Fibroblast of pulmonary artery (primary cell): Measurements from ENCODE around the gene SRPX.
A peak's percentile ranks its signal among the peaks of the same experiment; 100 is the strongest.

ENCODE experiments used
- DNase-seq: peaks from one replicate; pipeline ENCODE4 v3.0.0-alpha.2; 2010; ENCODE audit warnings: low read depth
- H3K4me3 ChIP-seq: replicated peaks from 2 replicates; pipeline ENCODE4 v1.5.1; 2011; ENCODE audit warnings: low read depth, mild to moderate bottlenecking, control low read depth, low read length, moderate library complexity
- TF ChIP-seq, protein P1 (sequence below): IDR thresholded peaks from 2 replicates; pipeline ENCODE4 v1.5.1; 2011; ENCODE audit warnings: mild to moderate bottlenecking, control low read depth, low read length, inconsistent platforms; ENCODE audit errors: missing control alignments

Gene SRPX, protein sequence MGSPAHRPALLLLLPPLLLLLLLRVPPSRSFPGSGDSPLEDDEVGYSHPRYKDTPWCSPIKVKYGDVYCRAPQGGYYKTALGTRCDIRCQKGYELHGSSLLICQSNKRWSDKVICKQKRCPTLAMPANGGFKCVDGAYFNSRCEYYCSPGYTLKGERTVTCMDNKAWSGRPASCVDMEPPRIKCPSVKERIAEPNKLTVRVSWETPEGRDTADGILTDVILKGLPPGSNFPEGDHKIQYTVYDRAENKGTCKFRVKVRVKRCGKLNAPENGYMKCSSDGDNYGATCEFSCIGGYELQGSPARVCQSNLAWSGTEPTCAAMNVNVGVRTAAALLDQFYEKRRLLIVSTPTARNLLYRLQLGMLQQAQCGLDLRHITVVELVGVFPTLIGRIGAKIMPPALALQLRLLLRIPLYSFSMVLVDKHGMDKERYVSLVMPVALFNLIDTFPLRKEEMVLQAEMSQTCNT

DNA sequence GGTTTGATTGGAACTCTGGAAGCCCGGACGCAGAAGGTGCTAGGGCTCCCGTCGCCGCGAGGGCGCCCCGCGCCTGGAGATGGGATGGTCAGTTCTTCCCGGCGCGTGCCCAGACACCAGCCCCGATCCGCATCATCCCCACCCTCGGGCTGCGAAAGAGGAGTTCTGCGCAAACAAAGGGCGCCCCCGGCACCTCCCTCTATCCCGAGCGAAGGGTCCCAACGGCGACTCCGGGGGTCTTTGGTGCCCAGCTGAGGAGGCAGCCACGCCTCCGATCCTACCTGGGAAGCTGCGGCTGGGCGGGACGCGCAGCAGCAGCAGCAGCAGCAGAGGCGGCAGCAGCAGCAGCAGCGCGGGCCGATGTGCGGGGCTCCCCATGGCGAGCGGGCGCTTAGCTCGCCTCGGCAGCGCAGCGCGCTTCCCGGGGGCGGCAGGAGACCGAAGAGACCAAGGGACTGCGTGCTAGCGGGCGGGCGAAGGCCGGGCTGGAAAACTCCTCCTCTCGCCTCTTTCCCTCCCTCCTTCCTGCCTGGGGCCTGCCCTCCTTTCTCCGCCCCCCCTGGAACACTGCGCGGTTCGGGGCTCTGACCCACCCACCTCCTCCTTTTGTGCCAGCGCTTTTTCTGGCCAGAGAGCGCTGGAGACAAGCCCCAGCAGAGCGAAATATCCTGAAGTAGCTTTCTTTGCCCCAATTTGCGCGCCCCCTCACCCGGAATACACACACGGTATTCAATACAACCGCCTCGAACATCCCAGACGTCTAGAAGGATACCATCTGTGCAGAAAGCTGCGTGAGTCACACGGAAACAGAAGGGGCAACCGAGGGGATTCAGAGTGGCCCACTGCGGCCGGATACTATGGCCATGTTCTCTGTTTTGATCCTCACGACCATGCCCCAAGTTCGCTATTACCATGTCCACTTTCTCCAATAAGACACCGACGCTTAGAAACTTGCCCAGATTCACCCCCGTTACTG lies at the start of gene SRPX:
Gene SRPX (minus strand): TSS at position 457 of the 976 bp plus-strand sequence. CDS start 79 bp downstream, at position 378.
- TF ChIP-seq, protein P1, sequence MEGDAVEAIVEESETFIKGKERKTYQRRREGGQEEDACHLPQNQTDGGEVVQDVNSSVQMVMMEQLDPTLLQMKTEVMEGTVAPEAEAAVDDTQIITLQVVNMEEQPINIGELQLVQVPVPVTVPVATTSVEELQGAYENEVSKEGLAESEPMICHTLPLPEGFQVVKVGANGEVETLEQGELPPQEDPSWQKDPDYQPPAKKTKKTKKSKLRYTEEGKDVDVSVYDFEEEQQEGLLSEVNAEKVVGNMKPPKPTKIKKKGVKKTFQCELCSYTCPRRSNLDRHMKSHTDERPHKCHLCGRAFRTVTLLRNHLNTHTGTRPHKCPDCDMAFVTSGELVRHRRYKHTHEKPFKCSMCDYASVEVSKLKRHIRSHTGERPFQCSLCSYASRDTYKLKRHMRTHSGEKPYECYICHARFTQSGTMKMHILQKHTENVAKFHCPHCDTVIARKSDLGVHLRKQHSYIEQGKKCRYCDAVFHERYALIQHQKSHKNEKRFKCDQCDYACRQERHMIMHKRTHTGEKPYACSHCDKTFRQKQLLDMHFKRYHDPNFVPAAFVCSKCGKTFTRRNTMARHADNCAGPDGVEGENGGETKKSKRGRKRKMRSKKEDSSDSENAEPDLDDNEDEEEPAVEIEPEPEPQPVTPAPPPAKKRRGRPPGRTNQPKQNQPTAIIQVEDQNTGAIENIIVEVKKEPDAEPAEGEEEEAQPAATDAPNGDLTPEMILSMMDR = no peak
- H3K4me3 ChIP-seq = peak within 1 kb of the TSS; percentile 85
- peak; percentile 77 for DNase-seq

DNA sequence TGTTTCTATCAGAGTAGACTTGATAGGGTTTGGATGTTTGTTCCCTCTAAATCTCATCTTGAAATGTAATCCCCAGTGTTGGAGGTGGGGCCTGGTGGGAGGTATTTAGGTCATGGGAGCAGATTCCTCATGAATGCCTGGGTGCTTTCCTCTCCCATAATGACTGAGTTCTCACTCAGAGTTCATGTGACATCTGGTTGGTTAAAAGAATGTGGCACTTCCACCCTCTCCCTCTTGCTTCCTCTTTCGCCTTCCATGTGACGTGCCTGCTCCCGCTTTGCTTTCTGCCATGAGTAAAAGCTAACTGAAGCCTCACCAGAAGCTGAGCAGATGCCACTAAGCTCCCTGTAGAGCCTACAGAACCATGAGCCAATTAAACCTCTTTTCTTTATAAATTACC lies 47.3 kb upstream of the SRPX start:
- H3K4me3 ChIP-seq = no peak overlapping the region
- TF ChIP-seq, protein P1 = no peak
- DNase-seq = no peak

DNA sequence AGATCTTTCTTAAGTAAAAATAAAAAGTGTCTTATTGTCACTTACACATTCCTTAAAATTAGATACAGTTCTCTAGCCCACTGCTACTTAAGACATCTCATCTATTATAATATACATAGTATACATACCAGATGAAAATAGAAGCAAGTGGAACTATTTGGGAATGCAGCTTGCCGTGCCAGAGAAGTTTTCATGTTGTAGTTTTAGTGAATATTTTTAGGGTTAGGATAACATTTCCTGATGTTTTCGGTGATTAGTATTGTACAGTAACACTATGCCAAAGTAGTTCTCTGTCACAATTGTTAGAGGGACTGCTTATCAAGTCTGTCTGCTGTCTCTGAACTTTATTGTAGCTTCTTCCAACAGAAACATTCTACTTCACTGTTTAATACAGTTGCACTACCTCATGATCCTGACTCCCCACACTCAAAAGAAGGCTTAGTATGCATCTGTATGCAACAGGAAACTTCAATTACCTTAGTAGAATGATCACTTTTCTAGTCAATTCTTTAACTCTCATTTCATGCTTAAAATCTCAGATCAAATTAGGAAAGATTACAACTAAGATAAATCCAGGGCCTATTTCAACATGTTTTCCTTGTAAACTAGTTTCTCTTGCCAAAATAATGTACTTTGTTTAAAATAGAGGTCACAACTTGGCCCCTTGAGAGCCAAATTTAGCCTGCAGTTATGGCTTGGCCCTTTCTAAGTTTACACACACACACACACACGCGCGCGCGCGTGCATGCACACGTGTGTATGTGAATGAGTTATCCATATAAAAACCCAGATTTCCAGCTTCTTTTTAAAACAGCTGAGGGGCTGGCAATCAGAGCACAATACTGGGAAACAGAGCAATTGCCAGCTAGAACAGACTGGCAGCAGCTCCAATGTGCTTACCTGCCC lies 42.3 kb upstream of the SRPX start:
- H3K4me3 ChIP-seq = no peak overlapping the region
- DNase-seq = peak; percentile 20
- TF ChIP-seq, protein P1 = no peak

DNA sequence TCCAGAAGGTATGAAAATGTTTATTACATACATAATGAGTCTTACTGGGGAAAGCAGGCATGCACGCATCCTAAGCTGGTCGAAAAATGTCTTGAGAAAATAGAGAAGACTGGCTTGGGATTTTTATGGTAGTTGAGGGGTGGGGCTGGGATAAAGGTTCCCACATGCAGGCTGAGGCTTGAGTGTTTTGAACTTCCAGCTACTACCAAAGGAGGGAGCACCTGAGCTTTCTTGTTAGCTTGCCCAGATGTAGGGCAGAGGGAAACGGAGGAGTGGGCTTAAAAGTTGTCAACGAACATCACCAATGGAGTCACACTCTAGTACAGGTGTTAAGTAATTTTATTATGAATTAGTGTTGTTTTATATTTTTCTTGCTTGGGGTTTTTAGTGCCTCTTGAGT lies 39.6 kb upstream of the SRPX start:
- TF ChIP-seq, protein P1 = peak; percentile 43
- H3K4me3 ChIP-seq = no peak overlapping the region
- DNase-seq = peak; percentile 21

DNA sequence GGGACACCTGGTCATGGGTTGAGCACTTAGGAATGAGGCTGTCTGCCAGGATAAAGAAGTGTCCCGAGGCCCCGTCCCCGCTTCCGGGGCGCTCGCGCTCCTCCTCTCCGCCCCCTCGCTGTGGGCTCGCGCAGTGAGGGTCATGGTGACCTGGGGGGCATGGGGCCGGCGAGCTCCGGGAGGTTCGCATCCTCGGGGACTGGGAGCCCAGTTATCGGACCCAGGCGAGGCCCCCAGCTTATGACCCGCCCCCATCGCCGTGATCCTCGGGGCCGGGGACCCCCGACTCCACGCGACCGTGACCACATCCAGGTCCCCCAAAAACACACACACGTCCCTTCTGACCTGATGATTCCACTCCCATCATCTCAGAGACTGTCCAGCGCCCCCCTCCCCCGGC lies 35.3 kb upstream of the SRPX start:
- no peak for DNase-seq
- TF ChIP-seq, protein P1 = no peak
- no peak overlapping the region for H3K4me3 ChIP-seq

DNA sequence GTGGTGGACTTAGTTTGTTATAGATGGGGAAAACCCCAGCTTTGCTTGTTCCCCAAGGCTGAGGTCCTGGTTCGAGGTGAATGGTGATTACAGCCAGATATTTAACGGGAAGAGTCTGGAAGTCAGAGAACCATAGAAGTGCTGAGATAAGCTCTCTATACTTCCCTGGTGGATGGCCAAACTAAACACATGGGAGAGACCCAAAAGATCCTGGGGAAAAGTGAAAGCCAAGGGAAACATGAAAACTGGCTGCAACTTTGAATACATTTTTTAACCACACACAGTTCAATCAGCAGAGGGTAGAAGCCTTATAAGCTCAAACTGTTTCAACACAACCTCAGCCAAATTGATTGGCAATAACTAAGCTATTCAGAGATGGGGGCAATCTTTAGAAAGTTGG lies 29.3 kb upstream of the SRPX start:
- DNase-seq = peak; percentile 42
- no peak overlapping the region for H3K4me3 ChIP-seq
- TF ChIP-seq, protein P1 = no peak
